MM.1S (cell line): ENCODE measurements around the gene RSPO3.

Source experiments
- DNase-seq: peaks from one replicate; pipeline ENCODE4 v3.0.0-alpha.2; 2015
- H2AFZ ChIP-seq: fragments of 300-600 bp; sonication (generic); 2 replicates; pipeline ENCODE4 v1.6.0; 2016; ENCODE audit warnings: antibody characterized with exemption, low read length
- H3F3A ChIP-seq: fragments of 300-600 bp; sonication (generic); 2 replicates; pipeline ENCODE4 v1.6.1; 2016; ENCODE audit warnings: mild to moderate bottlenecking, antibody characterized with exemption, low read length, moderate library complexity, mixed read lengths; ENCODE audit not compliant: insufficient read depth
- H3K27ac ChIP-seq: fragments of 300-600 bp; sonication (generic); 2 replicates; pipeline ENCODE4 v1.5.1; 2016; ENCODE audit warnings: mild to moderate bottlenecking, low read length
- H3K27me3 ChIP-seq: fragments of 300-600 bp; sonication (generic); replicated peaks from 2 replicates; pipeline ENCODE4 v1.6.0; 2016; ENCODE audit warnings: low read length; ENCODE audit not compliant: insufficient read depth
- H3K36me3 ChIP-seq: fragments of 300-600 bp; sonication (generic); replicated peaks from 2 replicates; pipeline ENCODE4 v1.6.1; 2016; ENCODE audit warnings: mild to moderate bottlenecking, low read length, mixed read lengths; ENCODE audit not compliant: insufficient read depth
- H3K4me1 ChIP-seq: fragments of 300-600 bp; sonication (generic); 2 replicates; pipeline ENCODE4 v1.6.1; 2016; ENCODE audit warnings: low read length, mixed read lengths
- H3K4me2 ChIP-seq: fragments of 300-600 bp; sonication (generic); 2 replicates; pipeline ENCODE4 v1.6.0; 2016; ENCODE audit warnings: low read depth, low read length
- H3K4me3 ChIP-seq: fragments of 300-600 bp; sonication (generic); 2 replicates; pipeline ENCODE4 v1.5.1; 2016; ENCODE audit warnings: low read length, mixed read lengths
- H3K79me2 ChIP-seq: fragments of 300-600 bp; sonication (generic); 2 replicates; pipeline ENCODE4 v1.6.1; 2016; ENCODE audit warnings: mixed run types, low read length, mixed read lengths
- H3K9ac ChIP-seq: fragments of 300-600 bp; sonication (generic); 2 replicates; pipeline ENCODE4 v1.6.1; 2016; ENCODE audit warnings: low read length, mixed read lengths
- H3K9me2 ChIP-seq: fragments of 300-600 bp; sonication (generic); replicated peaks from 2 replicates; pipeline ENCODE4 v1.6.1; 2016; ENCODE audit warnings: mild to moderate bottlenecking, low read length, mixed read lengths; ENCODE audit not compliant: insufficient read depth
- H3K9me3 ChIP-seq: fragments of 300-600 bp; sonication (generic); replicated peaks from 2 replicates; pipeline ENCODE4 v1.6.1; 2016; ENCODE audit warnings: mild to moderate bottlenecking, low read length, mixed read lengths; ENCODE audit not compliant: insufficient read depth
- H4K20me1 ChIP-seq: fragments of 300-600 bp; sonication (generic); 2 replicates; pipeline ENCODE4 v1.6.1; 2016; ENCODE audit warnings: mild to moderate bottlenecking, low read length, moderate library complexity, mixed read lengths; ENCODE audit not compliant: insufficient read depth
- CTCF ChIP-seq: fragments of 300-600 bp; sonication (generic); IDR thresholded peaks from 2 replicates; pipeline ENCODE4 v1.5.1; 2016; ENCODE audit warnings: antibody characterized with exemption, low read length, mixed read lengths
- EZH2 ChIP-seq: fragments of 300-600 bp; sonication (generic); optimal IDR thresholded peaks from 2 replicates; pipeline ENCODE3; 2017; ENCODE audit warnings: low read depth, mild to moderate bottlenecking, antibody characterized with exemption, low read length, mixed read lengths
- EZH2phosphoT487 ChIP-seq: fragments of 300-600 bp; sonication (generic); IDR thresholded peaks from 2 replicates; pipeline ENCODE4 v1.6.1; 2018; ENCODE audit warnings: antibody characterized with exemption, low read length

RSPO3 gene

GRCh38 chr6:127201321-127201720 lies 82.8 kb downstream of the RSPO3 start:
- Histone ChIP-seq H3K9ac (no peak overlapping the region), H4K20me1 (no peaks in the 10 kb centered on the region), H3K9me3 (no peaks in the 10 kb centered on the region), H3K4me2 (no peak overlapping the region), H3K36me3 (no peaks in the 10 kb centered on the region), H3K27me3 (no peaks in the 10 kb centered on the region), H3K4me3 (no peak overlapping the region), H3K27ac (no peak overlapping the region), H3K9me2 (no peaks in the 10 kb centered on the region), H3F3A (no peaks in the 10 kb centered on the region), H2AFZ (no peak overlapping the region), H3K79me2 (no peaks in the 10 kb centered on the region), H3K4me1 (no peaks in the 10 kb centered on the region)
- no peak for DNase-seq
- no peak for TF ChIP-seq EZH2
- no peak for TF ChIP-seq EZH2phosphoT487
- no peak for TF ChIP-seq CTCF

GRCh38 chr6:127202676-127203075 lies 84.2 kb downstream of the RSPO3 start:
- Histone ChIP-seq H3F3A (no peaks in the 10 kb centered on the region), H4K20me1 (no peaks in the 10 kb centered on the region), H2AFZ (no peak overlapping the region), H3K4me3 (no peak overlapping the region), H3K9me3 (no peaks in the 10 kb centered on the region), H3K27me3 (no peaks in the 10 kb centered on the region), H3K4me1 (no peaks in the 10 kb centered on the region), H3K79me2 (no peaks in the 10 kb centered on the region), H3K36me3 (no peaks in the 10 kb centered on the region), H3K4me2 (no peak overlapping the region), H3K9me2 (no peaks in the 10 kb centered on the region), H3K27ac (no peak overlapping the region), H3K9ac (no peak overlapping the region)
- no peak for TF ChIP-seq EZH2
- no peak for TF ChIP-seq CTCF
- no peak for TF ChIP-seq EZH2phosphoT487
- no peak for DNase-seq

- Histone ChIP-seq H3K4me1 (no peaks in the 10 kb centered on the region), H3K27ac (no peak overlapping the region), H3K36me3 (no peaks in the 10 kb centered on the region), H2AFZ (no peak overlapping the region), H3K9me2 (no peaks in the 10 kb centered on the region), H3K4me2 (no peak overlapping the region), H3K79me2 (no peaks in the 10 kb centered on the region), H4K20me1 (no peaks in the 10 kb centered on the region), H3K4me3 (no peak overlapping the region), H3K9ac (no peak overlapping the region), H3K9me3 (no peaks in the 10 kb centered on the region), H3K27me3 (no peaks in the 10 kb centered on the region), H3F3A (no peaks in the 10 kb centered on the region)
- no peak for TF ChIP-seq EZH2phosphoT487
- no peak for TF ChIP-seq CTCF
- TF ChIP-seq EZH2 = no peak
- DNase-seq = no peak
These were observed 85.8 kb downstream of the RSPO3 start for GRCh38 chr6:127204281-127204680.
